HEK293T (cell line): ENCODE results near the gene TMEM181.

Source experiments
- CTCF ChIA-PET: fragments of 350-600 bp; formaldehyde crosslinking; extraction: SDS; loops from one replicate; lab custom pipeline; 2021; ENCODE audit warnings: antibody characterized with exemption, inconsistent platforms; lab: Yijun Ruan, JAX
- POLR2A ChIA-PET: fragments of 350-600 bp; formaldehyde crosslinking; extraction: SDS; loops from one replicate; lab custom pipeline; 2020; ENCODE audit warnings: antibody characterized with exemption, inconsistent platforms; lab: Yijun Ruan, JAX
- DNase-seq: peaks from one replicate; pipeline ENCODE4 v3.0.0; 2012; ENCODE audit warnings: mixed read lengths; ENCODE audit errors: extremely low spot score
- ARNT ChIP-seq: fragments of 450-650 bp; IDR thresholded peaks from 2 replicates; pipeline ENCODE4 v1.6.1; 2017; ENCODE audit warnings: mild to moderate bottlenecking
- BHLHE40 ChIP-seq: fragments of 450-650 bp; IDR thresholded peaks from 2 replicates; pipeline ENCODE4 v1.6.1; 2016; ENCODE audit warnings: mild to moderate bottlenecking, moderate library complexity, borderline replicate concordance
- CTBP1 ChIP-seq: fragments of 450-650 bp; IDR thresholded peaks from 2 replicates; pipeline ENCODE4 v1.6.1; 2016; ENCODE audit warnings: borderline replicate concordance
- ELF4 ChIP-seq: fragments of 450-650 bp; IDR thresholded peaks from 2 replicates; pipeline ENCODE4 v1.6.1; 2017; ENCODE audit warnings: antibody characterized with exemption
- FOXA1 ChIP-seq: fragments of 450-650 bp; IDR thresholded peaks from 2 replicates; pipeline ENCODE4 v1.6.1; 2016; ENCODE audit warnings: mild to moderate bottlenecking
- FOXK2 ChIP-seq: fragments of 450-650 bp; IDR thresholded peaks from 2 replicates; pipeline ENCODE4 v1.6.1; 2016; ENCODE audit warnings: mild to moderate bottlenecking
- FOXM1 ChIP-seq: fragments of 450-650 bp; IDR thresholded peaks from 2 replicates; pipeline ENCODE4 v1.6.1; 2017; ENCODE audit warnings: mild to moderate bottlenecking, borderline replicate concordance
- HDGF ChIP-seq: fragments of 450-650 bp; IDR thresholded peaks from 2 replicates; pipeline ENCODE4 v1.6.1; 2017; ENCODE audit warnings: antibody characterized with exemption, borderline replicate concordance
- L3MBTL2 ChIP-seq: fragments of 450-650 bp; conservative IDR thresholded peaks from 2 replicates; pipeline ENCODE4 v1.6.1; 2016; ENCODE audit warnings: mild to moderate bottlenecking
- LEF1 ChIP-seq: fragments of 450-650 bp; IDR thresholded peaks from 2 replicates; pipeline ENCODE4 v1.6.1; 2017; ENCODE audit warnings: mild to moderate bottlenecking, borderline replicate concordance
- NFRKB ChIP-seq: fragments of 450-650 bp; IDR thresholded peaks from 2 replicates; pipeline ENCODE4 v1.6.1; 2016; ENCODE audit warnings: mild to moderate bottlenecking, moderate library complexity
- PKNOX1 ChIP-seq: fragments of 450-650 bp; IDR thresholded peaks from 2 replicates; pipeline ENCODE4 v1.6.1; 2016
- SP1 ChIP-seq: fragments of 450-650 bp; IDR thresholded peaks from 2 replicates; pipeline ENCODE4 v1.6.1; 2017
- SUZ12 ChIP-seq: fragments of 450-650 bp; IDR thresholded peaks from 2 replicates; pipeline ENCODE4 v1.6.1; 2016; ENCODE audit warnings: mild to moderate bottlenecking
- TARDBP ChIP-seq: fragments of 450-650 bp; IDR thresholded peaks from 2 replicates; pipeline ENCODE4 v1.6.1; 2016
- ZNF384 ChIP-seq: fragments of 450-650 bp; IDR thresholded peaks from 2 replicates; pipeline ENCODE4 v1.6.1; 2016

The TMEM181 gene

GRCh38 chr6:158575550-158575949 is 15.7 kb downstream of the TMEM181 start:
- TF ChIP-seq ELF4 = no peak
- no peak for TF ChIP-seq L3MBTL2
- TF ChIP-seq FOXM1 = no peak
- no peak for TF ChIP-seq SUZ12
- no peak for TF ChIP-seq FOXA1
- TF ChIP-seq TARDBP = no peak
- TF ChIP-seq NFRKB = no peak
- no peak for TF ChIP-seq CTBP1
- no peak for TF ChIP-seq BHLHE40
- TF ChIP-seq ARNT = no peak
- TF ChIP-seq HDGF = no peak
- TF ChIP-seq PKNOX1 = no peak
- TF ChIP-seq FOXK2 = no peak
- no peak for TF ChIP-seq ZNF384
- TF ChIP-seq LEF1 = no peak
- POLR2A ChIA-PET = no interaction called here
- CTCF ChIA-PET = no interaction called here
- no peak for DNase-seq

- TF ChIP-seq LEF1 (no peak), SUZ12 (no peak)
- POLR2A ChIA-PET = no interaction called here
- CTCF ChIA-PET = no interaction called here
- DNase-seq = no peak
Observed at GRCh38 chr6:158584236-158584651, 24.4 kb downstream of the TMEM181 start.

- ChIA-PET POLR2A (no interaction called here), CTCF (no interaction called here)
- no peak for DNase-seq
- TF ChIP-seq ELF4 (no peak), SP1 (no peak), FOXA1 (no peak), LEF1 (no peak), HDGF (no peak), ZNF384 (no peak), TARDBP (no peak), NFRKB (no peak), FOXM1 (no peak), BHLHE40 (no peak), FOXK2 (no peak), ARNT (no peak), L3MBTL2 (no peak)
Observed at GRCh38 chr6:158586652-158587051, 26.8 kb downstream of the TMEM181 start.

- ChIA-PET POLR2A (no interaction called here), CTCF (no interaction called here)
- TF ChIP-seq SUZ12 (no peak), CTBP1 (no peak), ELF4 (no peak), FOXA1 (no peak), LEF1 (no peak), FOXK2 (no peak), L3MBTL2 (no peak), BHLHE40 (no peak)
- no peak for DNase-seq
Observed at GRCh38 chr6:158589366-158589765, 29.5 kb downstream of the TMEM181 start.

- POLR2A ChIA-PET = no interaction called here
- CTCF ChIA-PET = no interaction called here
- TF ChIP-seq HDGF = no peak
- no peak for DNase-seq
Observed at GRCh38 chr6:158591134-158591809, 31.4 kb downstream of the TMEM181 start.

- CTCF ChIA-PET = no interaction called here
- TF ChIP-seq ZNF384 = no peak
- TF ChIP-seq SP1 = no peak
- no peak for TF ChIP-seq FOXK2
- TF ChIP-seq L3MBTL2 = no peak
- TF ChIP-seq SUZ12 = no peak
- no peak for TF ChIP-seq PKNOX1
- no peak for TF ChIP-seq FOXA1
- TF ChIP-seq ELF4 = no peak
- TF ChIP-seq NFRKB = no peak
- TF ChIP-seq ARNT = no peak
- TF ChIP-seq HDGF = no peak
- TF ChIP-seq CTBP1 = no peak
- no peak for TF ChIP-seq FOXM1
- no peak for TF ChIP-seq BHLHE40
- TF ChIP-seq LEF1 = no peak
- no peak for TF ChIP-seq TARDBP
- POLR2A ChIA-PET = no interaction called here
- no peak for DNase-seq
Observed at GRCh38 chr6:158591810-158592209, 31.9 kb downstream of the TMEM181 start.

GRCh38 chr6:158593670-158594069 is 33.8 kb downstream of the TMEM181 start:
- no peak for TF ChIP-seq CTBP1
- ChIA-PET CTCF (no interaction called here), POLR2A (no interaction called here)
- DNase-seq = no peak
